Measurements from ENCODE around the gene GALNT13. TPM values are rescaled to one million over a fixed set of nuclear protein-coding genes. Genes with fewer than 3 reads are reported as not detected.

GALNT13 gene
- total RNA-seq, 5 donors from 2014 or later (not counting 1 experiment from before 2014, with no cell fraction given): 0.10 to 0.47 TPM; not detected in 3

DNA sequence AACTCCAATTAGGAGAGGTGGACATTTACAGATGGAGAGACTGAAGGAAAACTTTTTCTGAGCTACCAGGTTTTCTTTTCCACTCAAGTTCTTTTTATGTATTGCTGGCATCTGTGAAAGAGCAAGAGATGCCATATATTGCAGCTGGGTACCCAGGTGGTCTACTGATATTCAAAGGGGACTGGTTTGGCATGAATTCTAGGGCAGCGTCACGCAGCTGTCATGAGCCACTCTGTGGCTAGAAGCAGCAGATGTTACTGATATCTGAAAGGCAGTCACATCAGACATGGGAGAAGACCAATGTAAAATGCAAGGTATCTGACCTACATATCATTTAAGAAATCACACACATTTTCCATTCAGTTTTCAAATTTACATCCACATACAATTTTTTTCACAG is 408.8 kb downstream of the GALNT13 start:
- Mint-ChIP-seq H3K27me3 (no peaks in the 10 kb centered on the region), H3K4me1 (no peaks in the 10 kb centered on the region), H3K27ac (no peak overlapping the region), H3K4me3 (no peak overlapping the region), H3K36me3 (no peaks in the 10 kb centered on the region), H3K9me3 (peaks cover 4 to 14% (median 9%) of the 10 kb centered on the region in 3 donors)
- Histone ChIP-seq H3K4me3 (ENCODE audit: control insufficient read depth in 1 of 2, extremely low read depth in 1 of 2, low read length in 1 of 2) (no peak overlapping the region), H3K4me1 (ENCODE audit: control insufficient read depth in 1 of 2, extremely low read depth in 1 of 2, insufficient read depth in 2 of 2, low read length in 2 of 2) (no peaks in the 10 kb centered on the region), H3K9me3 (no peaks in the 10 kb centered on the region), H3K27ac (ENCODE audit: low read length) (no peak overlapping the region), H3K27me3 (replicated peaks in 1 of 2; ENCODE audit: control insufficient read depth in 2 of 2, extremely low read depth in 1 of 2, insufficient read depth in 2 of 2, low read length in 1 of 2) (no peaks in the 10 kb centered on the region), H3K36me3 (ENCODE audit: control insufficient read depth in 2 of 2, extremely low read depth in 1 of 2, insufficient read depth in 1 of 2, low read length in 1 of 2) (no peaks in the 10 kb centered on the region)
- DNase-seq (no peak), ATAC-seq (replicated peaks in 1 of 4) (no peak)
- 40% methylated on average over 1 of the region's 2 CpGs for WGBS (ENCODE audit: insufficient coverage)
- ChIA-PET CTCF (no interaction called here), POLR2A (interaction anchor here in 1 of 2 donors (0.6 kb wide), 1 partner anchor 38 kb away, joined by 3 read pairs; no protein-coding TSS in a partner anchor)

DNA sequence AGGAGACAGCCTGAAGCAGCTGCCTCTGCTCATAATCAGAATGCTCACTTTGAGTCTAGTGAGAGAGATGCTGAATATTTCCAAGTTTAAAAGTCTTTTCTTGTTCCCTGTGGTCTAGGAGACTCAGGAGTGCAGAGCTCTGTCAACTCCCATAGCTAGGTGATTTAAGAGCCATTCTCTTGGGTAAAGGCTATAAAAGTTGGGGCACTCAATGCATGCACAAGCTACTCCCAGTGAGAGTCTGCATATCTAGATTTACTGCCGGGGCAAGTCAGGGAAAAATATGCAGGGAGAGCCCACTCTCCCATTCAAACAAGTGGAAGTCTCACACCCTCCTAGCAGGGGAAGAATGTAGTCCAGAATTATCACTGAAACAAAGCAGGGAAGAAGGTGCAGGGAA is 418.1 kb downstream of the GALNT13 start:
- POLR2A ChIA-PET: no interaction called here
- H3K27me3 ChIP-seq (replicated peaks in 1 of 2; ENCODE audit: control insufficient read depth in 2 of 2, extremely low read depth in 1 of 2, insufficient read depth in 2 of 2, low read length in 1 of 2): no peaks in the 10 kb centered on the region
- H3K36me3 ChIP-seq (ENCODE audit: control insufficient read depth in 2 of 2, extremely low read depth in 1 of 2, insufficient read depth in 1 of 2, low read length in 1 of 2): no peaks in the 10 kb centered on the region
- no peak overlapping the region for H3K4me3 Mint-ChIP-seq
- CTCF ChIA-PET: no interaction called here
- H3K4me1 Mint-ChIP-seq: no peaks in the 10 kb centered on the region
- H3K27ac Mint-ChIP-seq: no peak overlapping the region
- ATAC-seq (replicated peaks in 1 of 4) (no peak), DNase-seq (no peak)
- H3K9me3 Mint-ChIP-seq: peaks cover 12 to 27% (median 14%) of the 10 kb centered on the region in 3 donors
- H3K4me3 ChIP-seq (ENCODE audit: control insufficient read depth in 1 of 2, extremely low read depth in 1 of 2, low read length in 1 of 2): no peak overlapping the region
- no peaks in the 10 kb centered on the region for H3K9me3 ChIP-seq
- H3K36me3 Mint-ChIP-seq: no peaks in the 10 kb centered on the region
- no peaks in the 10 kb centered on the region for H3K27me3 Mint-ChIP-seq
- H3K27ac ChIP-seq (ENCODE audit: low read length): no peak overlapping the region
- no peaks in the 10 kb centered on the region for H3K4me1 ChIP-seq (ENCODE audit: control insufficient read depth in 1 of 2, extremely low read depth in 1 of 2, insufficient read depth in 2 of 2, low read length in 2 of 2)
- WGBS (ENCODE audit: insufficient coverage): no CpG with 5 or more reads among the region's 1 CpG

DNA sequence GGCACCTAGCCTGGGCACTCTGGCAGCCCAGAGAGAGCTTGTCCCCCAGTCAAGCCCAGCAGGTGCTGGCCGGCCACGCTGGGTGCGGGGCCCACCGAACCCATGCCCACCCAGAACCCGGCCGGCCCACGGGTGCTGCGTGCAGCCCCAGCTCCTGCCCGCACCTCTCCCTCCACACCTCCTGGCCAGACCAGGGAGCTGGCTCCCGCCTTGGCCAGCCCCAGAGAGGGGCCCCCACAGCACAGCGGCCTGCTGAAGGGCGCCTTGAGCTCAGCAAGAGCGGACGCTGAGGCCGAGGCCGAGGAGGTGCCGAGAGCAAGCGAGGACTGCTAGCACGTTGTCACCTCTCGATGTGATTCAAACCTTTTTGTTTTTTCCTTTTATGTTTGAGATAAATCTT is 419.8 kb downstream of the GALNT13 start:
- H3K9me3 Mint-ChIP-seq: peaks cover 14 to 29% (median 16%) of the 10 kb centered on the region in 3 donors
- H3K27ac Mint-ChIP-seq: no peak overlapping the region
- no peaks in the 10 kb centered on the region for H3K27me3 ChIP-seq (replicated peaks in 1 of 2; ENCODE audit: control insufficient read depth in 2 of 2, extremely low read depth in 1 of 2, insufficient read depth in 2 of 2, low read length in 1 of 2)
- ATAC-seq (replicated peaks in 1 of 4) (no peak), DNase-seq (no peak)
- H3K4me3 ChIP-seq (ENCODE audit: control insufficient read depth in 1 of 2, extremely low read depth in 1 of 2, low read length in 1 of 2): no peak overlapping the region
- 92% methylated on average over 20 of the region's 20 CpGs for WGBS (ENCODE audit: insufficient coverage)
- H3K36me3 ChIP-seq (ENCODE audit: control insufficient read depth in 2 of 2, extremely low read depth in 1 of 2, insufficient read depth in 1 of 2, low read length in 1 of 2): no peaks in the 10 kb centered on the region
- H3K4me1 ChIP-seq (ENCODE audit: control insufficient read depth in 1 of 2, extremely low read depth in 1 of 2, insufficient read depth in 2 of 2, low read length in 2 of 2): no peaks in the 10 kb centered on the region
- H3K27ac ChIP-seq (ENCODE audit: low read length): no peak overlapping the region
- H3K4me1 Mint-ChIP-seq: no peaks in the 10 kb centered on the region
- H3K4me3 Mint-ChIP-seq: no peak overlapping the region
- no peaks in the 10 kb centered on the region for H3K27me3 Mint-ChIP-seq
- H3K9me3 ChIP-seq: no peaks in the 10 kb centered on the region
- ChIA-PET CTCF (no interaction called here), POLR2A (interaction anchor here in 1 of 2 donors (0.5 kb wide), 1 partner anchor 8 kb away, joined by 4 read pairs; no protein-coding TSS in a partner anchor)
- H3K36me3 Mint-ChIP-seq: no peaks in the 10 kb centered on the region

DNA sequence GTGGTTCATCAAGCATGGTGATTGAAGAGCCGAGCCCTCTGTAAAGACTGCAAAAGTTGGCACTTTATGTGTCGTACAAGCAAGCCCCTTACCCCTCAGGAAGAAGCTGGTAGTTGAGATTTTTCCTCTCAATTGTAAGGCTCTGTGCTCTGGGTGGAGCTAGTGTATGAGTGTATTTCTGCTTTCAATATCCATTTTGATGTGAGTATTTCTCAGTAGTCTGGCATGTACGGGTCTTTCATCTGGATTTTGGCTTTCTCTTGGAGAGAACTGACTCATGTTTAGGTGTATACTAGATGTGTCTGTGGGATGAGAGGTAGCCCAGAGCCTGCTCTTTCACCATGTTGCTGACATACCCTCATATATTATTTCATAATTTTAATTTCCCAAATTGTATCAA is 420.2 kb downstream of the GALNT13 start:
- no peaks in the 10 kb centered on the region for H3K27me3 Mint-ChIP-seq
- WGBS (ENCODE audit: insufficient coverage): no CpG with 5 or more reads among the region's 3 CpGs

DNA sequence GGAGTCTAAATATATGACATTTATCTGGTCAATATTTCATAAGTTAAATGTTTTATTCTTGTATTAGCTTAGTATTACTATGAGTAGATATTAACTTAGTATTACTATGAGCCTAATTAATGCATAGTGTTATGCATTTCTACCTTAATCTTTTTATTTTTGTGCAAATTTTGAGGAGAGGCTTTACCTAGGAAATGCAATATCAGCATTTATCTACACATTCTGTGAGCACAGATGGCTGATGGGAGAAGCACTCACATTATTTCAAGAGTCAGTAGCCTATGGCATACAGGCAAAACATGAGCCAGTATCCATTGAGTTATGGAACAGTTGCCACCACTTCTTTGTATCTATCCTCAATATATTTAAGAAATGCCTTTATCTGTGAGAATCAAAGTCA is 422.1 kb downstream of the GALNT13 start:
- Histone ChIP-seq H3K27ac (ENCODE audit: low read length) (no peak overlapping the region), H3K4me3 (ENCODE audit: control insufficient read depth in 1 of 2, extremely low read depth in 1 of 2, low read length in 1 of 2) (no peak overlapping the region), H3K9me3 (no peaks in the 10 kb centered on the region), H3K27me3 (replicated peaks in 1 of 2; ENCODE audit: control insufficient read depth in 2 of 2, extremely low read depth in 1 of 2, insufficient read depth in 2 of 2, low read length in 1 of 2) (no peaks in the 10 kb centered on the region), H3K4me1 (ENCODE audit: control insufficient read depth in 1 of 2, extremely low read depth in 1 of 2, insufficient read depth in 2 of 2, low read length in 2 of 2) (no peaks in the 10 kb centered on the region), H3K36me3 (ENCODE audit: control insufficient read depth in 2 of 2, extremely low read depth in 1 of 2, insufficient read depth in 1 of 2, low read length in 1 of 2) (no peaks in the 10 kb centered on the region)
- ATAC-seq (replicated peaks in 1 of 4) (no peak), DNase-seq (no peak)
- H3K4me3 Mint-ChIP-seq: no peak overlapping the region
- H3K27me3 Mint-ChIP-seq: no peaks in the 10 kb centered on the region
- POLR2A ChIA-PET: no interaction called here
- peaks cover 7 to 18% (median 7%) of the 10 kb centered on the region in 3 donors for H3K9me3 Mint-ChIP-seq
- H3K4me1 Mint-ChIP-seq: no peaks in the 10 kb centered on the region
- no peak overlapping the region for H3K27ac Mint-ChIP-seq
- CTCF ChIA-PET: no interaction called here
- H3K36me3 Mint-ChIP-seq: no peaks in the 10 kb centered on the region

More for the DNA sequence above, 420.2 kb downstream of the GALNT13 start:
- H3K4me3 Mint-ChIP-seq: no peak overlapping the region
- Histone ChIP-seq H3K27ac (ENCODE audit: low read length) (no peak overlapping the region), H3K4me3 (ENCODE audit: control insufficient read depth in 1 of 2, extremely low read depth in 1 of 2, low read length in 1 of 2) (no peak overlapping the region), H3K36me3 (ENCODE audit: control insufficient read depth in 2 of 2, extremely low read depth in 1 of 2, insufficient read depth in 1 of 2, low read length in 1 of 2) (no peaks in the 10 kb centered on the region), H3K4me1 (ENCODE audit: control insufficient read depth in 1 of 2, extremely low read depth in 1 of 2, insufficient read depth in 2 of 2, low read length in 2 of 2) (no peaks in the 10 kb centered on the region), H3K27me3 (replicated peaks in 1 of 2; ENCODE audit: control insufficient read depth in 2 of 2, extremely low read depth in 1 of 2, insufficient read depth in 2 of 2, low read length in 1 of 2) (no peaks in the 10 kb centered on the region), H3K9me3 (no peaks in the 10 kb centered on the region)
- H3K4me1 Mint-ChIP-seq: no peaks in the 10 kb centered on the region
- H3K27ac Mint-ChIP-seq: no peak overlapping the region
- no peak for DNase-seq
- ChIA-PET CTCF (no interaction called here), POLR2A (interaction anchor here in 1 of 2 donors (0.5 kb wide), 1 partner anchor 8 kb away, joined by 4 read pairs; no protein-coding TSS in a partner anchor)
- no peak for ATAC-seq (replicated peaks in 1 of 4)
- peaks cover 14 to 33% (median 16%) of the 10 kb centered on the region in 3 donors for H3K9me3 Mint-ChIP-seq
- no peaks in the 10 kb centered on the region for H3K36me3 Mint-ChIP-seq

DNA sequence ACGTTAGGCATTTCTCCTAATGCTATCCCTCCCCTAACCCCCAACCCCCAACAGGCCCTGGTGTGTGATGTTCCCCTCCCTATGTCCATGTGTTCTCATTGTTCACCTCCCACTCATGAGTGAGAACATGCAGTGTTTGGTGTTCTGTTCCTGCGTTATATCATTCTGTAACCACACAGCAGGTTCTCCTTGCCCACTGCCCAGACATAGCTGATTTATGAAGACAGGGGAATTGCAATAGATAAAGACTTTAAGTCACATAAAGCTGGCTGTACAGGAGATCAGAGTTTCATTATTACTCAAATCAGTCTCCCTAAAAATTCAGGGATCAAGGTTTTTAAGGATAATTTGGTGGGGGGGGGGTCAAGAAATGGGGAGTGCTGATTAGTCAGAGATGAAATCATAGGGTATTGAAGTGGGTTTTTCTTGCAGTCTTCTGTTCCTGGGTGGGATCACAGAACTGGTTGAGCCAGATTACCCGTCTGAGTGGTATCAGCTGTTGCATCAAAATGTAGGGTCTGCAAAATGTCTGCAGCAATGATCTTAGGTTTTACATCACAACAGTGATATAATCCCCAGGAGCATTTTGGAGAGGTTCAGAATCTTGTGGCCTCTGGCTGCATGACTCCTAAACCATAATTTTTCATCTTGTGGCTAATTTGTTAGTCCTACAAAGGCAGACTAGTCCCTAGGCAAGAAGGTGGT is 434.7 kb downstream of the GALNT13 start:
- H3K9me3 ChIP-seq: no peaks in the 10 kb centered on the region
- DNase-seq (no peak), ATAC-seq (replicated peaks in 1 of 4) (no peak)
- H3K4me1 Mint-ChIP-seq: no peaks in the 10 kb centered on the region
- H3K36me3 ChIP-seq (ENCODE audit: control insufficient read depth in 2 of 2, extremely low read depth in 1 of 2, insufficient read depth in 1 of 2, low read length in 1 of 2): no peaks in the 10 kb centered on the region
- no peaks in the 10 kb centered on the region for H3K36me3 Mint-ChIP-seq
- ChIA-PET POLR2A (no interaction called here), CTCF (no interaction called here)
- 80% methylated on average over 2 of the region's 3 CpGs for WGBS (ENCODE audit: insufficient coverage)
- H3K4me3 ChIP-seq (ENCODE audit: control insufficient read depth in 1 of 2, extremely low read depth in 1 of 2, low read length in 1 of 2): no peak overlapping the region
- no peaks in the 10 kb centered on the region for H3K27me3 Mint-ChIP-seq
- H3K27ac ChIP-seq (ENCODE audit: low read length): no peak overlapping the region
- H3K4me1 ChIP-seq (ENCODE audit: control insufficient read depth in 1 of 2, extremely low read depth in 1 of 2, insufficient read depth in 2 of 2, low read length in 2 of 2): no peaks in the 10 kb centered on the region
- no peak overlapping the region for H3K27ac Mint-ChIP-seq
- H3K4me3 Mint-ChIP-seq: no peak overlapping the region
- no peaks in the 10 kb centered on the region for H3K27me3 ChIP-seq (replicated peaks in 1 of 2; ENCODE audit: control insufficient read depth in 2 of 2, extremely low read depth in 1 of 2, insufficient read depth in 2 of 2, low read length in 1 of 2)
- peaks cover 4 to 8% (median 7%) of the 10 kb centered on the region in 3 donors for H3K9me3 Mint-ChIP-seq
